Erythroblast (primary cell): ENCODE results near the gene AEN.

Experiments
- DNase-seq, 2 experiments: peaks; one replicate each; lab custom pipeline; 2025; lab: John Stamatoyannopoulos, UW
- GATA1 ChIP-seq: IDR thresholded peaks from 2 replicates; pipeline ENCODE4 v1.6.1; 2011; ENCODE audit warnings: low read depth, mild to moderate bottlenecking, control low read depth, low read length, moderate library complexity
- POLR2A ChIP-seq: IDR thresholded peaks from 2 replicates; pipeline ENCODE4 v1.6.1; 2011; ENCODE audit warnings: mild to moderate bottlenecking, low read length

The AEN gene

DNA sequence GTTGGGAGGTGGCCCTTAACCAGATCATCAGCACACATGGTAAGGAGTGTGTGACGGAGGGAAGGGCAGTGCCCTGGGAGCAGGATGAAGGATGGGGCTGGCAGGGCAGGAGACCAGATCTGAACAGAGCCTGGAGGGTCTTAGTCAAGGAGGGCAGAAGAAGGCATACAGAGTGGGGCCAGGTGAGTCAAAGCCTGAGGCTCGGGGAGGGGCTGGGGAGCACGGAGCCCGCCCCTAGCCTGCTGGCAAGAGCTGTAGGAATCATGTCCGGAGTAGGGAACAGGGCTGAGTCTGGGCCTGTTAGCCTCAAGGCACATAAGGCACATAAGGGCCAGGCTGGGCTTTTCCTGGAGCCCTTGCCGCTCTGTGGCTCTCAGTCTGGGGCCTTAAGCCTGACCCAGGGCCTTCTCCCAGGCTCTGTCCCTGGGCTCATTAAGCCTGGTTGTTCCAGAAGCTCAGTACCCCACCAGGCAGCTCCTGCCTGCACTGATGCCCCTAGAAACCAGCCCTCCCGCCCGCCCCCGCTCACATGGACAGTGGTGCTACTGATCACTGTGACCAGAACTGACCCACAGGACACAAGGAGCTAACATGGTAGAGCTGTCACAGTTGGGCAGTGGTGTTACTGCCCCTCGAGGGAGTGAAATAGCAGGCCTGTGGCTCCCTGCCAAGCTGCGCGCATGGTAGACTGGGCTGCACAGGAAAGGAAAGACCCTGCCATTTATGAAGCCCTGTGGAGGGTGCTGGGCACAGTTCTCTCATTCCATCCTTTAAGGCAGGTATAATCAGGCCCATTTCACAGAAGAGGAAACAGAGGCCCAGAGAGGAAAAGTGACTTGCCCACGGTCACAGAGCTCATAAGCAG lies 32.3 kb downstream of the AEN start:
- no peak for DNase-seq

DNA sequence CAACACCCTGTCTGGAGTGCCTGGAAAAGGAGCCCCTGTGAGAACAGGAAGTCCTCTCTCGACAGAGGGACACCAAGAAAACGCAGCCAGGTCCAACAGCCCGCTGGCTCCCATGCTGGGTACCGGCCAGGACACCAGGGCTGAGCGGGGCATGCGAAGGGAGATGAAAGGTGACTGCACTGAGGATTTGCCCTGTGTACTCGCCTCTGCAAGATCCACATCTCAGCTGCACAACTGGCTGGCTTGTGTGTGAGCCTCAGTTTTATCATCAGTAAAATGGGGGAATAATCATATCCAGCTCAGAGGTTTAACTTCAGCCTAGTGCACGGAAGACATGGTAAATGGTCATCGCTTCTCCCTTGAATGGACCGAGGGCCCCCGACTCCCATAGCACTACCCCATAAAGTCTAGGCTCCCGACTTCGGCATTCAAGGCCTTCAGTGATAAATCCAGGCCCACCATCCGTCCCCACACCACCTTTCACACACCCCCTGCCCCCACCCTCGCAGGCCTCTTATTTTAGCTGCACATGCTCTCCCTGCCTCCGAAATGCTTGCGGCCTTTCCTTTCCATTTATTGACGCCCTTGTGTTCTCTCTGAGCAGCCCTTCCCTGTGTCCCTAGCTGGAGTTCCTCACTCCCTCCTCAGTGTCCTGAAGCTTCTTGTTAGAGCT lies 33.4 kb downstream of the AEN start:
- no peak for TF ChIP-seq POLR2A
- no peak for DNase-seq

More for the DNA sequence above, 32.3 kb downstream of the AEN start:
- TF ChIP-seq POLR2A (no peak), GATA1 (no peak)

DNA sequence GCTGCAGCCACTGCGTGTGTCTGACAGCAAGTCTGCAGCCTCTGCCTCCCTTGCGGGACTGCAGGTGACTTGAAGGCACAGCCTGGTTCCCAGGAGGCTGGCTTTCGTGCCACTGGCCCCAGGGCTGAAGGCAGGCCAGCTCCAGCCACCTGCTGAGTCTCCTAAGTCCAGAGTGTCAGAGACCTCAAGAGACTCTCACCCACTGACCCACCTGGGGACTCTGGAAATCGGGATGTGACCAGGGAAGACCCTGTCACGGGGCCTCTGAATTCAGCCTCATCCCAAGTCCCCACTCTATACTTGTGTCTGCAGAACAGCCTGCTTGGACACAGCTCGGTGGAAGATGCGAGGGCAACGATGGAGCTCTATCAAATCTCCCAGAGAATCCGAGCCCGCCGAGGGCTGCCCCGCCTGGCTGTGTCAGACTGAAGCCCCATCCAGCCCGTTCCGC lies 34.0 kb downstream of the AEN start:
- no peak for DNase-seq
- TF ChIP-seq POLR2A = no peak
- TF ChIP-seq GATA1 = no peak

DNA sequence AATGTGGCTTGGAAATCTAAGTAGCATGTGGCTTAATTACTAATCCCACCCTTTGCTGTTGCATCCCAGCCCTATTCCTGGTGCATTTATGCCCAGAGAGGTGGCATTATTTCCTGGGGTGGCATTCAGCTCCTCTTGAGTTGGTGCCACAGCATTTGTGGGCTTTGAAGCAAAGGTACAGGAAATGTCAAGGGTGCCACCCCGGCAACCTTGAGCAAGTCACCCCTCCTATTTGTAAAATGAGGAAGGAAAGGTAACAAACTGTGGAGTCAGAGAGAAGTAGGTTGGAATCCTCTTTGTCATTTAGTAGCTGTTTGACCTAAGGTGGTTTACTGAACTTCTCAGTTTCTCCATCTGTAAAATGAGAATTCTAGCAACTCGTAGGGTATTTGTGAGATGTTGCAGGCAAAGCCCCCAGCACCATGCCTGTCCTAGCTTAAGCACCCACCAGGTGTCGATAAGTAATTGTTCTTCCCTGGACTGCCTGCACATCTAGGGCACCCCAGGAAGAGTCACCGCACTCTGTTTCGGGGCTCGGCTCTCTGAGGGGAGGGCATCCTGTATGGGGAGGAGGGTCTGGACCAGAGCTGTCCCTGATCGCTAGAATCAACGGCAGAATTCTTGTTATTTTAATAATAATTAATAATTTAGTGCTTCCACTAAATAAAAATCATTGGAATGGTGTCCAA lies 34.8 kb downstream of the AEN start:
- no peak for DNase-seq

DNA sequence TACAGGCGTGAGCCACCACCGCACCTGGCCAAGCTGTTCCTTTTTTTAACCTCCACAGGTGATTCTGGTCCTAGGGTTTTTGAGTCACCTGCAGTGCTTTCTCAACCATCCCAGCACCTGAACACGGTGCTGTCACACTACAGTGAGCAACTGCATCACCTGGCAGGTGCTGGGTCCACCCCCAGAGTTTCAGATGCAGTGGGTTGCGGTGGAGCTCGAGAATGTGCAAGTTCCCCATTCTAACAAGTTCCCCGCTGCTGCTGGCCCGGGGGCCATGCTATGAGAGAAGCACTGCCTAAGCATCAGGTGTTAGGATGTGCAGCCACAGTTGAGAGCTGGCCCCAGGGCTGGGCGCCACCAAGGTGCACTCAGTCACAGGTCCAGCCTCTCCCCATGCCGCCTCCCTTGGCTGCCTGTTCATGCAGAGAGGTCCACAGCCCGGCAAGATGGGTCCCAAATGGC lies 35.7 kb downstream of the AEN start:
- TF ChIP-seq POLR2A = no peak
- TF ChIP-seq GATA1 = no peak
- no peak for DNase-seq

More for the DNA sequence above, 34.8 kb downstream of the AEN start:
- TF ChIP-seq GATA1 (no peak), POLR2A (no peak)

DNA sequence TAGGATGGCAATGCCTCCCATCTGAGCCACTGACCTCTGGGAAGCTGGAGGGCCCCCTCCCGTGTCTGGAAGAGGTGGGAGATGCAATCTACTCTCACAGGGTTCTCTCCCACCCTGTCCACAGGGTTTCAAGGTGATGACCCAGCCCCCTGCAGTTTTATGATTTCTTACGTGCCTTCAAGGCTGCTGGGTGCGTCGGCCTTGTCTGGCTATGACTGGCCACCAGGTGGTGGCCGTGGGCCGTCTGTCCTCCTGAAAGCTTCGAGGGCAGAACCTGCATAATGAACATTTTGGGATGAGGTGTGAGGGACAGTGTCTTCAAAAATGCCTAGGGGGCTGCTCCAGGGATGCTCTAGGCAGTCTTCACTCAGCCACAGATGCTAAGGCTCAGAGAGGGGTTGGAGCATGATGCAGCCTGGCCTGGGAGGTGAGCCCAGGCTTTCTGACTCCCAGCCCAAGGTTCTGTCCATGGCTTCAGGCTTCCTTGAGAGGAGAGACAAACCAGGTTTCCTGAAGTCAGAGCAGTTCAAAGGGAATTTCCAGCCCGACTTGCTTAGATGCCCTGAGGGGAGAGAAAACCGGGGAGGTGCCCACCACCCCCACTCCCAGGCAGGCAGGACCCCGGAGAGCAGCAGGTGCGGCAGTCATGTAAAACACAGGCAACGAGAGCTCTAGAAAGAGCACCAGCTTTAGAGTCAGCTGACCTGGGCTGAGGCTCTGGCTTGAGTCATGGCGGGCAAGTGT lies 36.4 kb downstream of the AEN start:
- TF ChIP-seq POLR2A (no peak), GATA1 (no peak)
- DNase-seq = peak; percentile 50 to 56

DNA sequence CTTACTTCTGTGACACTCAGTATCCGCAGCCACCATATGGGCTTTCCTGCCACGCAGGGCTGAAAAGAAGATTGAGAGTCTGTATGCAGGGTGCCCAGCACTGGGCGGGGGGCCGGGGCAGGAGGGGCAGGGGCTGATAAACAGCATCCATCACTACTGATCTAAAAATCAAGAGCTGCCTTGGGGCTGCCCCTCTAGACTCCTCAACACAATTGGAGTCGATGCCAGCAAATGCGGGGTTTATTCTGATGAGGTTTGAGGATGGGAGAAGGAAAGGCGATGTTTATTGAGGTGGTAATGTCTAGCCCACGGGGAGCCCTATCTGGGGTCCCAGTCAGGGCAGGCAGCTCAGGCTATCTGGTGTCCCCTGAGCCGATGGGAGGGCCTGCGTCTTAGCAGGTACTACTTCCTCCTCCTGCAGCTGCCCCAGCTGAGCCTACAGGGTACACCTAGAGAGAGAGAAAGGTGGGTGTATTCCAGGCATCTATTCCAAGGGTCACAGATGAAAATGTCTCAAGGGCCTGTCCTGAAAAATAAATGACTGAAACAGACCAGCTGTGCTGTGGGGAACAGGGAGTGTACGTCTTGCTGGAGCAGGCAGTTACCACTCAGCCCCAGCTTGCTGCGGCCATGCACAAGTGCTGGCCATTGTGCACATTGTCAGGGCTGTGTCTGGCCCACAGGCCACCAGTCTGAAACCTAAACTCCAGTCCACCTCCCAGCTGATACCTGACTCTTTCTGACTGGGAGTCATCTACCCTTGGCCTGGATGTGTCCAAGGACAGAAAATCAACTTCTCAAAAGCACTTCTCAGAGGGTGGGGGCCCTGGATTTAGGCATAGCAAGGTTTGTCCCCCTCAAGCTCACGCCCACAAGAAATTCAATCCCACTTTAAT lies 37.2 kb downstream of the AEN start:
- TF ChIP-seq GATA1 = no peak
- TF ChIP-seq POLR2A = no peak
- DNase-seq = no peak

DNA sequence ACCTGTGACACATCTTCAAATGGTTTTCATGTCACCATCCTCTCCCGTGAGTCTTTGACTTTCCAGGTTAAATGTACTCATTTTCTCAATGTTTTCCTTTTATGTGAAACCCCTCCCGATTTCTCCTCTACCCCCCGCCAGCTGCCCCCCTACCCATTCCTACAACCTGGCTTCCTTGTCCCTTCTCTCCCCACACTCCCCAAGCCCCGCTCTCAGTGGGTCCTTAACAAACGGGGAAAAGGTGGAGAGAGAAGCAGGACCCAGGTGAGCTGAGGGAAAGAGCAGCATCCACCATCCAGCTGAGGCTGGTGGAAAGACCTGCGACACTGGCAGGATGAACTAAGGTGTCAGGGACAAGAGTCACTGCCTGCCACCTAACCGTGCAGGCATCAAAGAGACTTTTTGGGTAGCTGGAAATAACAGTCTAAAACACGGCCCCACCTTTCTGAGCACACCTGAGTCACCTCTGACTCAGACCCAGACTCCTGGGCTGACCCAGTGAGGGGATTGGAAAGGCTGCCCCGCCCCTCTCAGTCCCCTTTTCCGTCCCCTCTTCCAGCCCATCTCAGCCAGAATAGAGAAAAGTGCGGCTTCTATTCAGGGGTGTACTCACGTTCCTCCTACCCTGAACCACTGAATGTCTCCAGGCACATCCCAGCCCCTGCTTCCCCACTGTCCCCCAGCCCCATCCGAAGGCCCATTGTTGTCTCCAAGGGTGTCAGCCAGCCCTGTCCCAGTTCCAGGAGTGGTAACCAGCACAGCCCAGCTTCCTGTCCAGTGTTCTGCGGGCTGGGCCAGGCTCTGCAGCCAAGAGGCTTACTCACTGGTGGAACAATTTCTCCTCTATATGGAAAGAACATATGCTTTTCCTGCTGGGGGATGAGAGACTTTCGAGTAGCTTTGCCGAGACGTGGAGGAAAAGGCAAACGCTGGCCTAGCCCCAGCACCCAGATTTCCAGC lies 38.1 kb downstream of the AEN start:
- no peak for DNase-seq
- TF ChIP-seq POLR2A = no peak
- no peak for TF ChIP-seq GATA1

DNA sequence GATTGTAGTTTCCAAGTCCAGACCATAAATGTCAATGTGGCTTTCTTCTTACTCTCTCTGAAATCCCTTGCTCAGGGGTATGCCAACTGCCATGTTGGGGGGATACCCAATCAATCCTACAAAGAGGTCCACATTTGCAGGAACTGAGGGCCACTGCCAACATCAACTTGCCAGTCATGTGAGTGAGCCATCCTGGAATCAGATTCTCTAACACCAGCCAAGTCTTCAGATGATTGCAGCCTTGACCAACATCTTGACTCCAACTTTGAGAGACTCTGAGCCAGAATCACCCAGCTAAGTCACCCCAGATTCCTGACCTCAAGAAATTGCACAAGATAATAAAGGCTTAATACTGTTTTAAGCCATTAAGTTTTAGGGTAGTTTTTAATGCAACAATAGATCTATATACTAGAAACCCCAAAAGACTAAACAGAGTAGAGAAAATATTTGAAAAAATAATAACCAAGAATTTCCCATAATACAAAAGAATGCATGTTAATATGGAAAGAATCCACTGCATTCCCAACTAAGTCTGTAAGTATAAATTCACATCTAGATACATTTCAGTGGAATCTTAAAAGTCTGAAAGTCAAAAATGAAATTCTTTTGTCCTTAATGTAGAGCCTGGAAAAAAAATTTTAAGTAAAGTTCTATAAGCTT lies 40.0 kb downstream of the AEN start:
- DNase-seq = no peak
- TF ChIP-seq GATA1 = no peak
- TF ChIP-seq POLR2A = no peak

DNA sequence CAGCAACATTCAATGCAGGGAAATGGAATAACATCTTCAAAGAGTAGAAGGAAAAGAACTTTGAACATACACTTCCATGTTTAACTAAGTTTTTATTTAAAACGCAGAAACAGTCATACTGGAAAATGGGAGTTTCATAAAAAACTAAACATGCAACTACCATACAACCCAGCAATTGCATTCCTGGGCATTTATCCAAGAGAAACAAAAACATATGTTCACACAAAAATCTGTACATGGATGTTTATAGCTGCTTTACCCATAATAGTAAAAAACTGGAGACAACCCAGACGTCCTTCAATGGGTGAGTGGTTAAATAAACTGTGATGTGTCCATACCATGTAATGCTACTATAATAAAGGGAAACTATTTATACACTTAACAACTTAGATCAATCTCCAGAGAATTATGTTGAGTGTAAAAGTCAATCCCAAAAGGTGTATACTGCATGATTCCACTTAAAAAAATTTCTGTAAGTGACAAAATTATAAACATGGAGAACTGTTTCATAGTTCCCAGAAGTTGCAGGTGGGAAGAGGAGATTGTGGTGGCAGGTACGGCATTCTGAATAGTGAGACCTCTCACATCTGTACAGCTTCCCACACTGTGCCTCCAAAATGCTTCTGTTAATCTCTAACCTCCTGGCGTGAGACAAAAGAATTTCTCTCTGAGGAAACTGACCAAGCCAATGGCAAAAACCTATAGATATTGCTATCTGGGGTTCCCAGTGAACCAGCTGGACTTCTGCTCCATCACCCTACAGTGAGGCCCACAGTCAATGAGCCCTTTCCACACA lies 40.8 kb downstream of the AEN start:
- TF ChIP-seq GATA1 = no peak
- TF ChIP-seq POLR2A = no peak
- DNase-seq = peak in 1 of 2 experiments; percentile 37

DNA sequence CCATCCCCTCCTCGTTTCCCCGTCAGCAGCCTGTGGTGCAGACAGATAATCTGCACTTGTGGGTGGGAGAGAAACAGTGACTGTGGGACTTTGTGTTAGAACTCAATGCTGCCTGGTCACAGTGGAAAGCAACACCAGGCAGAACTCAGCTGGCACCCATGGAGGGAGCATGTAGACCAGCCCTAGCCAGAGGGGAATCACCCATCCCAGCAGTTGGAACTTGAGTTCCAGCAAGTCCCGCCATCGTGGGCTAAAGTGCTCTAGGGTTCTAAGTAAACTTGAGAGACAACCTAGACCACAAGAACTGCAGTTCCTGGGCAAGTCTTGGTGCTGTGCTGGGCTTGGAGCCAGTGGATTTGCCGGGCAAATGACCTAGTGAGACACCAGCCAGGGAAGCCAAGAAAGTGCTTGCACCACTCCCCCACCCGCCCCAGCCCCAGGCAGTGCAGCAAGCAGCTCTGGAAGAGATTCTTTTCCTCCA lies 42.0 kb downstream of the AEN start:
- peak; percentile 16 to 24 for DNase-seq
- TF ChIP-seq GATA1 (no peak), POLR2A (peak; percentile 21)
